GM18873 (cell line): Measurements from ENCODE around the gene TAB2.
"Not testable (repeated sequence)": the region's sequence is repeated elsewhere in the genome, so short reads cannot be mapped to it uniquely, and the experiment has no call there.

Source experiments
- ATAC-seq: cut with Tn5 transposase; IDR thresholded peaks from one replicate; pipeline ENCODE4 v1.9.1; 2021; ENCODE audit warnings: mild to moderate bottlenecking, moderate library complexity, moderate number of reproducible peaks; ENCODE audit not compliant: unreplicated experiment, low FRiP score

The TAB2 gene

GRCh38 chr6:149453597-149454345 lies 136.3 kb downstream of the TAB2 start:
- ATAC-seq, result no peak

DNA sequence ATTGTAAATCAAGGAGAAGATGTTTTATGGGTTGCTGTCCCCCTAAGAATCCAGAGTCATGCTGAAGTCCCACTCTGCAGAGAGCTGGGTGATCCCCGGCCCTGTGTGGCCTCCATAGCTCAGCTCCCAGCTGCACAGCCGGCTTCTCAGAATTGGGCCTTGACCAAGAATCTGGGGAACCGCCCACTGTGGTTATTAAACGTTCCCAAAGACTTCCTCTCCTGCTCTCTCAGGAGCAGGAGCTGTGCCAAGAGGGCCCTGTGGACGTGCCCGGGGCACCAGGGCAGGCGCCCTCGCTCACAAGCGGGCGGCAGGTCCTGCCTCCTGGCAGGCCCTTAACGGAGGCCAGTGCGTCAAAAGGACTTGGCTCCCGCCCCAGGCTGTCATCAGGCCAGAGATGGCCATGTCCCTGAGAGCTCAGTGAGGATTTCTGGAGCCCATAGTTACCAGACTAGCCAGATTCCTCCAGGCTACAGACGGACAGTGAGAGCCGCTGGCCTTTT lies 136.9 kb downstream of the TAB2 start:
- no peak for ATAC-seq

GRCh38 chr6:149455031-149455732 lies 137.7 kb downstream of the TAB2 start:
- no peak for ATAC-seq

DNA sequence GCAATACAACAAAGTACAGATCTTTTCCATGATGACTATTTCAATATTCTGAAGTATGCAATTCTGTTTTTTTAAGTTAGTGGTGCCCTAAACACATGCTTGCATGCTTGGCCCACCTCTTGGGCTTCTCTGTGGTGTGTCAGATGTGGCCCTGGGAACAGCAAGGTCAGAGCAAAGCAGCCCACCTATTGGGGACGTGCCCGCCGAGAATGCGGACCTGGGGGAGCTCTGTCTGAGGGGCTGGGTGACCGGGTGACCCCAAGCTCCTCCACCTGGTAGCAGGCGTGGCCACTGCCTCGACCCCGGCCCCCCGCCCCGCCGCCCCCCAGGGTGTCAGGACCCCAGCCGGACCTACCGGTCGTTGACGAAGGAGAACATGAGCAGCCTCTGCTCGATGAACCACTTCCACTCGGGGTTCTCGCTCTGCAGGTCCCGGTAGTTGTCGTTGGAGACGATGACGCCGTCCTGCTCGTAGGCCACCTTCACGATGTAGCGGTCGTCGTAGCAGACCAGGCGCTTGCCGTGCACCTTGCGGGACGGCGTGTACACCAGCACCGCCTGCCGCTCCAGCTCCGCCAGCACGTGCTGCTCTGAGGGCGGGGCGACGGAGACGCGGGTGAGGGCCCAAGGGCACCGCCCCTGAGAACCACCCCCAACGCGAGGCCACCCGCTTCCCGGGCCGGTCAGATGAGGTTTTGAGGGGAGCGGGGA lies 139.0 kb downstream of the TAB2 start:
- ATAC-seq, result no peak

DNA sequence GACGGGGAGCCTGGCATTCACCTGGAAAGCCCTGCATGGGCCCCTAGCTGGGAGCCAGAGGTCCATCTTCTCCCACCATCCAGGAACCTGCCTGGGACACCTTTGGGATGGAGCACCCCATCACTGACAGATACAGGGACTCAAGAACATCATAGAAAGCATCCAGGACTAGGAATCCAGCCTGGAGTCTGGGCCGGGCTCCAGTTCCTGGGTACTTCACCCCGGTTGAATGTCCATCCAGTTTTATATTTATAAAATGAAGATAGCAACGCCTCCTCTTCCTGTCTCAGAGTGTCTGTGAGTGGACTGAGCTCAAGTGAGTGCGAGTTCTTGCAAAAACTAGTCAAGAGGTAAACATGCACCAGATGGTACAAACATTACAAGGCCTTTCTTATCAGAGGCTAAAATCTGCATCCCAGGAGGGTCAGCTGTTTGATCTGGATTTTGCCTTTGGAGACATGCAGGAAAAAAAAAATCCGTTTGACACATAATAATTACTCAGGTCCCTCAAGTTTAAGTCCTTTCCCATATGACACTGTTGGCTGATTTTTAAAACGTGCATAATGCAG lies 139.9 kb downstream of the TAB2 start:
- ATAC-seq, result no peak

- no peak for ATAC-seq
These were observed 140.7 kb downstream of the TAB2 start for GRCh38 chr6:149458196-149458595.

DNA sequence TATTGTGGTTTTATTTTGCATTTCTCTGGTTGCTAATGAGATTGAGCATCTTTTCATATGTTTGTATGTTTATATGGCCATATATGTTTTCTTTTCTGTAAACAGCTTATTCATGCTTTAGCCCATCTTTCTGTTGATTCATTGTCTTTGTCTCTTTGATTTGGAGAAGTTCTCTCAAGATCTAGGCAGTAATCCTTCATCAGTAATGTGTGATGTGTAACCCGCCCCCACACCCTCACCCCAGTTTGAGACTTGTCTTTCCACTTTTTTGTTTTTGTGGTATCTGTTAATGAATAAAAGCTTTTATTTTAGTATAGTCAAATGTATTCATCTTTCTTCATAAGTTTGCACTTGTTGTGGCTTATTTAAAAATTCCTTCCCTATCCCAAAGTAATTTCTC lies 141.3 kb downstream of the TAB2 start:
- ATAC-seq, result no peak

GRCh38 chr6:149459761-149460160 lies 142.2 kb downstream of the TAB2 start:
- no peak for ATAC-seq

- not testable (repeated sequence) for ATAC-seq
These were observed 142.7 kb downstream of the TAB2 start for GRCh38 chr6:149460249-149460648.
